GM19240 (cell line): ENCODE data around the gene RARRES2.
A peak's percentile ranks its signal among the peaks of the same experiment; 100 is the strongest.
"Not testable (repeated sequence)": the region's sequence is repeated elsewhere in the genome, so short reads cannot be mapped to it uniquely, and the experiment has no call there.

ENCODE experiments used
- DNase-seq: peaks from one replicate; pipeline ENCODE4 v3.0.0; 2011; ENCODE audit warnings: low spot score; ENCODE audit not compliant: insufficient read length

Gene RARRES2

DNA sequence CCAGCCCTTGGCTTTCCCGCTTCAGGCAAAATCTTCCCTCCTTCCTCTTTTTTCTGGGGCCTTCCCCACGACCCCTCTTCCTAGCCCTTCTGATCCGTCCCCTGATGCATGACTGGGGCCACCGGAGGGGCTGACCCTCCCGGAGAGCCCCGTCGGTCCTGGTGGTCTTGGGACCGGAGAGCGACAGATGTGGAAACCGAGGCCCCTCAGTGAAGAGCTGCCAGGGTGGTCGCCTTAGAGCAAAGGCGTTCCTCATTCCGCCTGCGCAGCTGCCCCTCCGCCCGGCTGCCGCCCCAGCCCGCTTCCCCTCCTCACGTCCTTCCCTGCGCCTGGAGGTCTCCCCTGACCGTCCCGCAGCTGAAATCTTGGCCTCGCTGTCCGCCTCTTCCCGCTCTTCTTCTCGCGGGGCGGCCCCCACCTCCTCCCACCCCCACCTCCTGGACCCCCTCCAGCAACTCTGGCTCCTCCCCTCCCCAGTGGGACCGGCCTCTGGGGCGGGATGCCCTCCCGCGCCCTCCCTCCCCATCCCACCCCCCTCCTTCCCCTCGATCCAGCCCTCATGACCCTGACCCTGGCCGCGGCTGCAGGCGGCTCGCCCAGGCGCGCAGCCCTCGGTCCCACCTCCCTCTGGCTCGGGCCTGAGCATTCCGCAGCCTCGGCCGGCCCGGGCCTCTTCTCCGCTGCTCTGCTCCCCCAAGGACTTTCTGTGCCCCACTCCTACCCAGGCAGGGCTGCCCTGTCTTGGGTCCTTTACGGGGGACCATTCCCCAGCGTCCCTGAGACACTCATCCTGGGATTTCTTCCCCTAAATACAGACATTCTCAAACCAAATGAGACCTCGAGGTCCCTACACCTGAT is at the start of gene RARRES2:
TSS of gene RARRES2 (minus strand) at position 367 of the 858 bp plus-strand sequence. CDS start 1,020 bp downstream, outside the sequence.
- no peak for DNase-seq

DNA sequence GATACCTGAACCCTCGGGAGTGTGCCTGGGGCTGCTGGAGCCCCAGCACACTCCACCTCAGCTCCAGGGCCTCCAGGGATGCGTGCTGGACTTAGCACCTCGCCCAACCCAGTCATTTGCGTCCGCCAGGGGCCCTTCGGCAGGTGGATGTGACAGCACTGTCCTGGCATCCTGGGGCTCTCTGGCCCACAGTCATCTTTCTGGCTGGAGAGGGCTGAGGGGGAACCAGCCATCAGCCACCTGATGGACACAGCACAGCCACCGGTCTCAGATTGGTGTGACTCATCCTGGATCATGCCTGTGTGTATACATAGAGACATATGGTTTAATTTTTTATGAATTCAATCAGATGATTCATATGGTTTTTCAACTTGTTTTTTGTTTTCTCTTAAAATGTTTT is 48.8 kb upstream of the RARRES2 start:
- no peak for DNase-seq

DNA sequence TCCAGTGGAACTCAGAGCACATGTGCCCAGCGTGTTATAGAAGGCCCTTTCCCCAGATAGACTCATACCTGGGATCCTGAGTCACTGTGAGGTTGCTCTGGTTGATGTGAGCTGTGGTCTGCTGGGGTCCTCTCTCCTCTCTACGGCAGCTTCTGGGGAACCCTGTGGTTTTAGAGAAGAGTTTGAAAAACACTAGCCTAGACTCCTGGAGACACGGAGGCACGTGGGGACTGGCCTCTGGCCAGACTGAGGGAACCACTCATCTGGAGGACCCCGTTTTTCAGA is 48.0 kb upstream of the RARRES2 start:
- DNase-seq: no peak

DNA sequence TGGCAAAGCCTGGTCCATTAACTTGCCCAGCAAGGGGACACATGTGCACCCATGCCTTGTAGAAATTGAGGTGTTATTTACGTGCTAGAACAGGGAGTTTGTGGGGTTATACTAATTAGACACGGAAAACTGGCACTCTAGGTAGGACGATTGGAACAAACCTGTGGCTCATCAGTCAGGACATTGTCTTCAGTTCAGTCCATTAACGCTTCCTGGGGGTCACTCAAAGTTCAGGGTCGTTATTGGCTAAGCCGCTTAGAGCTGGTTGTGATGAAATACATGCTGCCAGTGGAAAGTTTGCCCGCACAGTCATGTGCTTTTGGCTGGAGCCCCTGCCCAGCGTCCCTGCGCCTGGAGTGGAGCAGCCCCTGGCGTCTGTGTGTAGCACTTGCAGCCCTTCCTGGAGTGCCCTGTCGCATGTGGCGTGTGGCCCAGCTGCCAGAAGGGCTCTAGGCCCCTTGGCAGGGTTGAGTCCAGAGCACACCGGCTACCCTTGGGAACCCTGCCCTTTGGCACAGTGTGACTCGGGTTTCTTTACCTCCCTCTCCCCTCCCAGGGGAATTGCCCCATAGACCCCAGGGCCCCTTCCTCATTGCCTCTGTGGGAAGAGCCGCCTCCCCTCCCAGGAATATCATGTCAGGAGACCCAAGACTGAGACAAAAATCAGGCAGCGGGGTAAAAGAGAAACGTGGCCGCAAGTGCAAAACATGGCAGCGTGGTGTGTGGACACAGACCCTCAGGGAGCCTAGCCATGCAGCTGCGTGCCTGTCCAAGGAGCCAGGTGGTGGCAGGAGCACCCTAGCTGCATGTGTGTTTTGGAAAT is 47.5 kb upstream of the RARRES2 start:
- DNase-seq: no peak

DNA sequence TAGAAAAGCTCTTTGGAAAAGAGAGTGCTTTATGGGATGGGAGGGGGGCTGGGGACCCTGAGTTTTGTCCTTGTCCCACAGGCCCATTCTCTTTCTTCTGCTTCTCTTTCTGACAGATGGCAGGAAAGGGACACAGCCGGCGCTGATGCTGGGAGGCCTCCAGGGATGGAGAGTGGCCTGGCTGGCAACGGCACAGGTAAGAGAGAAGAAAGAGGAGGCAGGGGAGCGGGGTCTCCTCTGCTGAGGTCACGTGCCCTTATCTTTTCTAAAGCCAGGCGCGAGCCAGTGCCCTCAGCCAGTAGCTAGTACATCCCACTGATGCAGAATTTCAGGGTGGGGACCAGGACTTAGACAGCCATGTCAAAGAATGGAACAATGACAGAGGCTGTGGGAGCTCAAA is 46.9 kb upstream of the RARRES2 start:
- DNase-seq: no peak

DNA sequence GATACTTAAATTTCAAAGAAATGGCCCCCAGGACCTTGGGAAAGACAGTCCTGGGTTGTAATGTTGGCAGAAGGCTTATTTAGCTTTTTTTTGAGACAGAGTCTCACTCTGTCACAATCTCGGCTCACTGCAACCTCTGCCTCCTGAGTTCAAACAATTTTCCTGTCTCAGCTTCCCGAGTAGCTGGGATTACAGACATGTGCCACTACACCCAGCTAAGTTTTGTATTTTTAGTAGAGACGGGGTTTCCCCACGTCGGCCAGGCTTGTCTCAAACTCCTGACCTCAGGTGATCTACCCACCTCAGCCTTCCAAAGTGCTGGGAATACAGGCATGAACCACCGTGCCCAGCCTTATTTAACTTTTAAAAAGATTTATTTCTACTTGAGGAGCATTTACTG is 44.5 kb upstream of the RARRES2 start:
- DNase-seq: not testable (repeated sequence)

DNA sequence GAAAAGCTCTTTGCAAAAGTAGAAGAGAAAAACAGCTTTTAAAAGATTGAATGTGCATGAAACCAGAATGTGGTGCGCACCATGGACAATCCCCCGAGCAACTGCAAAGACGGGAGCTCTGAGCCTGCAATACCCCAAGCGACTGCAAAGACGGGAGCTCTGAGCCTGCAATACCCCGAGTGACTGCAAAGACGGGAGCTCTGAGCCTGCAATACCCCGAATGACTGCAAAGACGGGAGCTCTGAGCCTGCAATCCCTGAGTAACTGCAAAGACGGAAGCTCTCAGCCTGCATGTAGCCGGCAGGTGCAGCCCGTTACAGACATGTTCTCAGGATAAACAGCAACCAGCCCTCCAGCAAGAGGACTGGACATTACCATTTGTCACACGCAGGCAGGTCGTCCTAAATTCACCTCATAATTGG is 43.9 kb upstream of the RARRES2 start:
- no peak for DNase-seq

DNA sequence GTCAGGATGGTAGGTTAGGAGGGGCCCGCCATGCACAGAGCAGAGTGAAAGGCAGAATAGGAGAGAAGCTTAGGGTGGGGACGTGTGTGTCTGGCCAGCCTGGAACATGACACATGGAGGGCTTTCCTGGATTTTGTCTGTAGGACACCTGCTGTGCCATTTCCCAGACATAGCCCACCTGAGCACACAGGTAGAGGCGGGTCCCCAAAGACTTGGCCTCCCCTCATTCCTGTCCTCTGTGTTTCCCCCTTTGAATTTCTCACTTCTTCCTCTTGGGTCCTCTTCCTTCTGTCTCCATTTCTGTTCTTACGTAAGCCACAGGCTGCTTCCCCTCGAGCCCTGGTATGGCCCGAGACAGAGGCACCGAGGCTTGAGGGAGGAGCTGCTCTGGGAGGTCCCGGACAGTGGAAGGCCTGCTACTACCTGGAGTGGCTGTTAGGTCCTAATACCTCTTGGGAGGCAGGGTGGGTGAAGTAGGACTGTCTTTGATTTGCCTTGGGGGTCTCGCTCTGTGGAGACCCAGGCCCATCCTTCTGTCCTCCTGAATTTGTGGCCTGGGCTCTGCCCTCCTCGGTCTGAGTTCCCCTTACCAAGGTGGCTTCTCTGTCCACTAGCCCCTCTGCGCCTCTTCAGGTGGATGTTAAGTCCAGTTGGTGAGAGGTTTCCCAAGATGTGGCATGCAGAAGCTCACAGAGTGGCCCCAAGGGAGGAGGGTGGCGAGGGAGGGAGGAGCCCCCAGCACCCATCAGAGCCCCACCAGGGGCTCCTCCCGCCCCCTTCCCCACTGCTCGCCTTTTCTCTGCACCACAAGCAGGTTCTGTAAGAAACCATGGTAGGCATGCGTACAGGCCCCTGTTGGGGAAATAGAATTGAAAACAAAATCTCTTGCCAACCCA is 43.2 kb upstream of the RARRES2 start:
- DNase-seq: no peak

DNA sequence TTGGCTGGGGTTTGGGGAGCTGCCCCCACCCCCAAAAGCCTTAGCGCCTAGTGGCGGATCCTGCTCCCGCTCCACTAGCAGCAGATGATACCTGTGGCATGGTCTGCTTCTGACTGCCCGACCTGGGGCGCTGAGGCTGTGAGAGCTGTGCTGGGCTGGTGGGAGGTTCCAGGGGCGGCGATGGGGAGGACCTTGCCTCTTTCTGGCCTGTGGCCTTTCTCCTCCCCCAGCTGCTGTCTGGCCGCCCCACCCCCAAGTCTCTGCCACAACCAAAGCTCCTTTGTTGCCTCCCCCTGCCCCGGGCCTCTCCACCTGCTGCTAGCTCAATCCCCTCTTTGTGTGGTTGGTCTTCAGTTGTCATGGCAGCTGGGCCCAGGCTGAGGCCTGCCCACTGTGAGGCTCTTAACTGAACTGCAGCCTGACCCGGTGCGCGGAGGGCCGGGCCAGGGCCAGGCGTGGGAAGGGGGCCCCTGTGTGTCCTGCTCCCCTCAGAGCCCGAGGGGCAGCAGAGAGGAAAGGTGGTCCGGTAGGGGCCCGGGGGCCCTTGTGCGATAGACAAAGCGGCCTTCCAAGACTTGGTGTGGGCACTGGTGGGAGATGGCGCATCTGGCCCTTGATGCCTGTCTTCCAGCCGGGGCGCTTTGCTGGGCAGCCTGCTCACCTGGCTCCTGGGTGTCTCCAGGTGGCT is 42.4 kb upstream of the RARRES2 start:
- DNase-seq: no peak

DNA sequence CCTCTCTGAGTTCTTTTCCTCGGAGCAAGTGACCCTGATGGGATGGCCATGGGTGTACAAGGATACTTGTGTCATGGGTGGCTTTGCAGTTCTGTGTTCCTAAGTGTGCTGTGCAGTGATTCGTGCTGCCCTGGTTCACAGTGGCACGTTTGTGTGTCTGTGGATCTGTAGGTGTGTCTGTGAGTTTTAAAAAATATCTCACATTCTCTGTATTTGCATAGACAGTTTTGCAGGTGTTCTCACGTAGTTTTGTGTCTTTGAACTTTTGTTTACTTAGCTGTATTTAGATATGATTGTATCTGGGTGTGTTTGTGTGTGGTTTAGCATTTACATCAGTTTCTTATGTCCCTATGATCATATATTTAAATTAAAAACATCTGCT is 41.4 kb upstream of the RARRES2 start:
- no peak for DNase-seq

DNA sequence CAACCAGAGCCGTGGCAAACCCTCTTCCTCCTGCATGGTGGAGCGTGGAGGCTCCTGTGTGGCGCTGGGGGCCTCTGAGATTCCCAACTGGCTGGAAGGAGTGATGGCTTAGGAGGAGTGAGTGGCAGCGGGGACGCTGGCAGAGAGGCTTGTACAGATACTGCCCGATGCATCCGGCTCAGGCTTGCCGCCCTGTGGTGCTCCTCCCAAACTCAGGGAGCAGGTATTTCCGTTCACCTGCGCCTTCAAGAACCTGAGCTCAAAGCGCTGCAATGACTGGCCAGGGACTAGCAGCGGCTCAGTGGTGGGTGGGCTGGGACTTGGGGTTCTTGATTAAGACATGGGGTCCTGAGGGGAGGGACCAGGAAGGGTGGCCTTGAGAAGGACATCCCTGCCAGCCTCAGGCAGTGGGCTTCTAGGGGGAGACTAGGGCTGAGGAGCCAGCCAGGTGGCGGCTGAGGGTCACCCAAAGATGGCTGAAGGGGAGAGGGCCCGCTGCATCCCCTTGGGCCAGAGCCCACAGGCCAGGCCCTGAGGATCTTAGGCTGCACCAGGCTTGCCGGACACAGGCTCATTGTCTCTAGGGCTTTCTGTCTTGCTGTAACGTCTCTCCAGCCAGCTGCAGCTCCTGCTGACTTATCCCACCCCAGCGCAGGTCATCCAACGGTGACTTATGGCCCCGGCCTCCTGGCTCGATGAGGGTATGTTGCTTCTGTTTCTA is 40.9 kb upstream of the RARRES2 start:
- DNase-seq: no peak

DNA sequence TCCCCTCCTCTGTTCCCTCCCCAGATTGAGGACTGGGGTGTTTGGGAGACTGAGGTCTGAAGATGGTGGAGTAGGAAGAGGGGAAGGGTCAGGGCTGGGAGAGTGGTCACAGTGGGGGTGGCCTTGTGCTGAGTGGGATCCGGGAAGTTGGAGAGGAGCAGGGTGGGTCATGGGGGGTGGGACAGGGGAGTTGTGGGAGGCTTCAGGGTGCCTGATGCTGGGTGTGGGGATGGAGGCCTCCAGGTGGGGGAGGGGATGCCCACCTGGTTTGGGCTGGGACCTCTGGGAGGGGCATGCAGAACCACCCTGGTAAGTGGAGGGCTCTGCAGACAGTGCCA is 40.3 kb upstream of the RARRES2 start:
- DNase-seq: no peak

DNA sequence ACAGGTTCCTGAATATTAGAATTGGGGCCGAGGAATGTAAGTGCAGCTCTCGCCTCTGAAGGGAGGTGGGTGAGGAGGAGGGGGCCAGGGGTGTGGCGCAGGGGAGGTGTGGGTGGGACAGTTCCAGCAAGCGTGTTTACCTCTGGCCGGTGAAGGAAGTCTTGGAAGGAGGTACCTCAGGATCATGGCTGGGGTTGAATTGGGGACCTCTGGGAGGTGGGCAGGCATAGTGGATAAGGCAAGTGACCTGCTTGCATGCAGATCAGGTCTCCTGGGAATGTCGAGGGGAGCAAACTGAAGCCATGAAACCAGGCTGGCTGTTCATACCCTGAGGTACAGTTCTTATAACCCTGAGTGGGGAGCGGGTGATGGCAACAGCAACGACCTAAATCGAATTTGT is 39.7 kb upstream of the RARRES2 start:
- DNase-seq: no peak

DNA sequence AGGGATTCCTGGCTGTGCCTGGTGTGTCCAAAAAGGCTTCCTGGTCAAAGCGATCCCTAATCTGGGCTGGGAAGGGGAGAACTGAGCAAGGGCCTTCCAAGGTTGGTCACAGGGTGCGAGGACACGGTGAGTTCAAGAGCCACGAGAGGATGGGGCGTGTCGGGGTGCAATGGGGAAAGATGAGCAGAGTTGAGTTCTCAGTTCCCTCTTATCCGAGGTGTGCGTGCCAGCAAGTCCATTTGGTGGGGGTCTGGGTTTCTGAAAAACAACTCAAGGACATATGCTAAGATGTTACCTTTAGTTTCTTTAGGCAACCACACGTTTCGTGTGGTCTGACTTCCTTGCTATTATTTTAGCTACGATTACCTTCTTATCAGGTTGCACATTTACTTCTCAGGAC is 39.0 kb upstream of the RARRES2 start:
- DNase-seq: no peak

DNA sequence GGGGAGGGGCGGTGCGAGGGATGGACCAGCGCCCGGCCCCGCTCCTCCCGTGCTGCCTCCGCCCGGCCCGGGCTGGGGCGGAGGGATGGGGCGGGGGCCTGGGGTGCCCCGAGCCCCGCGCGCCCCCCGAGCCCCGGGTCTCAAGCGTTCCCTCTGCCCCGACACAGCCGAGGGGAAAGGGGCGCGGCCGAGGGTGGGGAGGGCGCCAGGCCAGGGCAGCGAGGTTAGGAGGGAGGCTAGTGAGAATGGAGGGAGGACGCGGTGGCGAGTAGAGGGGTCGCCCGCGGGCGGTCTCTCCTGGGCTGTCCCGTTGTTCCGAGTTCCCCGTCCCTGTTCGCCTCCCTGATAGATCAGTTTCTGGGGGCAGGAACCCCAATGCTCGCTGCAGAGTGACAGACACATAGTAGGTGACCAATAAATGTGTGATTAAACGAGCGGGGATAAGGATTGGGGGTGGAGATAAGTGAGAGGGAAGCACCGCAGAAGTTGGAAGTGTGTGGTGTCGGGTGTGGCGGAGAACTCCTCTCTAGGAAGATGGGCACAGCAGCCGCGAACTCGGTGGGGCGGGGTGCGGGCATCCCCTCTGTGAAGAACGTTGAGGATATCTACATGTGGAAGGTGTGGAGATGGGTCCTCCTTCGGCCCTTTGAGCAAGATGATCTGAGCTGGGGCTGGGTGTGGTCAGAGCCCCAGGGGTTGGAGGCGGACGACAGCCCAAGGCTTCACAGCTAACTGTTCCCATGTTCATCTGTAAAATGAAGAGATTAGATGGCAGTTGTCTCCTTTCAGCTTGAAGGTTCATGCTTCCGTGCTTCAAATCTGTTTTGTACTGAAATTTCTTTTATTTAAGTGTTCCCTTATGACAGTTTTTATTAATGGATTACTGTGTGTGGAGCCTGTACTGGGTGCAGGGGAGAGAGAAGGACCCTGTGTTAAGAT is 38.3 kb upstream of the RARRES2 start:
- DNase-seq: no peak

DNA sequence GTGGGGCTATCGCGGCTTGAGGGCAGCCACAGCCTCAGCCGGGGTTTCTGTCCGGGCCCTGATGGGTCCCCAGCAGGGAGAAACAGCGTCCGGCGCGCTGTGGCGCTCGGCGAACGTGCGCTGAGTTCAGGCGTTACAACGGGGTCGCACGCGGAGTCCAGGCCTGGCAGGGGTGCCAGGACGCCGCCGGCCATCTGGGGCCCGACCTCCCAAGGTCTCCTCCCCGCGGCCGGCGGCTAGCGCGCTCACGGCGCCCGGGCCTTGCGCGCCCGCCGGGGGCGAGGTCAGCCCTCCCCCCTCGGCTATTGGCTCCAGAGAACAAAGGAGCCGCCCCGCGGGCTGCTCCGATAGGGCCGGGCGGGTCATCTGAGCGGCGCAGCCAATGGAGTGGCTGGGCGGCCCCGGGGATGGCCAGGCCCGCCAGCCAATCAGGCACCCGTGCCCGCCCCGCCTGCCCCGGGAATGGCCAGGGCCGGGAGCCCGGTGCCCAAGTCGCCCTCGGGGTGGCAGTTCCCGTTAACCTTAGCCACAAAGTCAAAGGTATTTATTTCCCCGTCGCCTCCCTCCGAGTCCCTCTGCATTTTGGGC is 37.5 kb upstream of the RARRES2 start, which contains the start of gene ZNF775:
TSS of gene ZNF775 (plus strand) at position 478 of the 588 bp plus-strand sequence. CDS start 9,141 bp downstream, outside the sequence.
- peak; percentile 99 for DNase-seq

DNA sequence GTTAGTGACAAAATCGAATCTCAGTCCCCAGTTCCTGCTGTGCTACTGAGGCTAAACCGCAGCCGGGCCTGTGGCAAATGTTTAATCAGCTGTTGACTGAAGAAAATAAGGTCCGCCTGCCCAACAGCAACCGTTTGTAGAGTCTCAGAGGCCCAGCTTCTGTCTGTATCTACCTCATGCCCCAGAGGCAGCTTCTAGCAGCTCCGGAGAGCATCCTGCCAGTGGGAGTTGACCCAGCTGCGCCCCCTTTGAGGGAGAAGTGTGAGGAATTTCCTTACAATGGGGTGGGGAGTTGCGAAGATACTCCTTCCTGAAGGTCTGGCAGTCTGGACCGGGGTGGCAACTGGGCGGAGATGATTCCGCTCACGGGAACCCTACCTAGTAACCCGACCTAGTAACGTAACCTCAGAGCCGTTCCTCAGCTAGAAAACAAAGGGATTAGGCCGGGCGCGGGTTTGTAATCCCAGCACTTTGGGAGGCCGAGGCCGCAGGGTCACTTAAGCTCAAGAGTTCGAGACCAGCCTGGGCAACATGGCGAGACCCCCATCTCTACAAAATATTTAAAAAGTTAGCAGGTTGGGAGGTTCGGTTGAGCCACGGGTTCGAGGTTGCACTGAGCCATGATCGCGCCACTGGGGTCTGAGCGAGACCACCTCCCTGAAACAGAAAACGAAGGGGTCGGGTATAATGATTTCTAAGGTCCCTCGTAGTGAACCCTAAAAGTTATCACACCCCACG is 36.9 kb upstream of the RARRES2 start:
- no peak for DNase-seq

DNA sequence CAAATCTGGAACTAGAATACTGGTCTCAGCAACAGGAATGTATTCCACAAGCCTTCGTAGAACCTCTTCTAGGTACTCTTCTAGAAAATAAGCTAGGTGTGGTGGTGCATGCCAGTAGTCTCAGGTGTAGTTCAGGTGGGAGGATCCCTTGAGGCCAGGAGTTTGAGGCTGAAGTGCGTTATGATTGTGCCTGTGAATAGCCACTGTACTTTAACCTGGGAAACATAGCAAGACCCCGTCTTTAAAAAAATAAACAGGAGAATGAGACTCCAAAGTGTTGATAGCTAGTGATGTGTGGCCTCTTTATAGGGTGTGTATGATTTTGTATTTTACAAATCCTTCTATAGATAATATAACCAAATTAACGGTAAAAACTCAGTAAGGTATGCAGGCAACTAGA is 36.2 kb upstream of the RARRES2 start:
- DNase-seq: no peak
